Small intestine (tissue), 7 donors: ENCODE measurements around the gene SCG5. TPM values are rescaled to one million over a fixed set of nuclear protein-coding genes. Genes with fewer than 3 reads are reported as not detected.

Experiments
- DNase-seq, 2 donors: peaks; one replicate each; pipeline versions ENCODE4 v3.0.0 to v3.0.0-alpha.2; 2013
- FAIRE-seq: peaks from 2 replicates; lab custom pipeline; 2012; peaks lifted over from hg19 to GRCh38; lab: Jason Lieb, UNC
- H3K27ac ChIP-seq, 3 donors: one replicate each; pipeline ENCODE4 v1.5.1; 2013; ENCODE audit warnings: low read length in 2 of 3, mild to moderate bottlenecking in 2 of 3, control low read depth in 1 of 3, inconsistent platforms in 1 of 3, low read depth in 1 of 3, moderate library complexity in 1 of 3
- H3K27me3 ChIP-seq, 3 donors: one replicate each; pipeline ENCODE4 v1.6.1; 2013; ENCODE audit warnings: low read length in 3 of 3, inconsistent platforms in 1 of 3; ENCODE audit not compliant: control insufficient read depth in 3 of 3, insufficient read depth in 3 of 3
- H3K36me3 ChIP-seq, 3 donors: one replicate each; pipeline ENCODE4 v1.6.1; 2013; ENCODE audit warnings: low read length in 3 of 3, inconsistent platforms in 1 of 3, low read depth in 1 of 3, mild to moderate bottlenecking in 1 of 3, moderate library complexity in 1 of 3; ENCODE audit not compliant: control insufficient read depth in 3 of 3, insufficient read depth in 2 of 3
- H3K4me1 ChIP-seq, 3 donors: one replicate each; pipeline ENCODE4 v1.6.1; 2013; ENCODE audit warnings: low read length in 2 of 3, inconsistent platforms in 1 of 3, low read depth in 1 of 3, mild to moderate bottlenecking in 1 of 3, moderate library complexity in 1 of 3; ENCODE audit not compliant: control insufficient read depth in 3 of 3, insufficient read depth in 2 of 3
- H3K4me3 ChIP-seq, 3 donors: one replicate each; pipeline ENCODE4 v1.5.1; 2013; ENCODE audit warnings: low read length in 3 of 3, control low read depth in 1 of 3, inconsistent platforms in 1 of 3, low read depth in 1 of 3, mild to moderate bottlenecking in 1 of 3, moderate library complexity in 1 of 3
- H3K9me3 ChIP-seq, 2 donors: one replicate each; pipeline ENCODE4 v1.6.1; 2013; ENCODE audit warnings: low read depth in 1 of 2, low read length in 1 of 2; ENCODE audit not compliant: control insufficient read depth in 2 of 2, insufficient read depth in 1 of 2
- WGBS, 3 donors: extraction: QIAGEN DNeasy Blood & Tissue Kit; methylation state at CpG; one replicate each; pipeline ENCODE4 v1.1.7; 2013; 5-methylcytosine and 5-hydroxymethylcytosine counted together
- polyA plus RNA-seq, 4 donors: library from polyadenylated mRNA; stranded (reverse) in 3 of 4; unstranded in 1 of 4; fragments of 200-250 nt in 3 of 4; fragments of 120-200 nt in 1 of 4; gene quantifications; one replicate each; pipeline versions ENCODE4 v1.2.1 to v1.2.3, GENCODE V29; 2013
- donor health status: healthy with polysubstance abuse.
- donor health status: control.
- donor health status: control.
- donor health status: Bipolar disorder and iron deficiency.
- donor health status: healthy.

SCG5 gene
- polyA plus RNA-seq, 4 donors = 1.9 to 13.3 (median 6.3) TPM

DNA sequence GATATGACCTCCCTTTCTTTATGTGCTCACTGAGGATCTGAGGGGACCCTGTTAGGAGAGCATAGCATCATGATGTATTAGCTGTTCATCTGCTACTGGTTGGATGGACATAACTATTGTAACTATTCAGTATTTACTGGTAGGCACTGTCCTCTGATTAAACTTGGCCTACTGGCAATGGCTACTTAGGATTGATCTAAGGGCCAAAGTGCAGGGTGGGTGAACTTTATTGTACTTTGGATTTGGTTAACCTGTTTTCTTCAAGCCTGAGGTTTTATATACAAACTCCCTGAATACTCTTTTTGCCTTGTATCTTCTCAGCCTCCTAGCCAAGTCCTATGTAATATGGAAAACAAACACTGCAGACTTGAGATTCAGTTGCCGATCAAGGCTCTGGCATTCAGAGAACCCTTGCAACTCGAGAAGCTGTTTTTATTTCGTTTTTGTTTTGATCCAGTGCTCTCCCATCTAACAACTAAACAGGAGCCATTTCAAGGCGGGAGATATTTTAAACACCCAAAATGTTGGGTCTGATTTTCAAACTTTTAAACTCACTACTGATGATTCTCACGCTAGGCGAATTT, 91.2 kb downstream of the SCG5 start:
- FAIRE-seq (no peak), DNase-seq (peak in 1 of 2 donors; percentile 7)
- Histone ChIP-seq H3K4me3 (no peak overlapping the region), H3K4me1 (no peaks in the 10 kb centered on the region), H3K27ac (no peak overlapping the region), H3K9me3 (no peaks in the 10 kb centered on the region), H3K36me3 (peaks cover 0 to 4% (median 0%) of the 10 kb centered on the region in 3 donors), H3K27me3 (peaks cover 0 to 18% (median 4%) of the 10 kb centered on the region in 3 donors)
- 78 to 82% (median 81%) methylated on average over 6 of the region's 6 CpGs for WGBS, 3 donors

DNA sequence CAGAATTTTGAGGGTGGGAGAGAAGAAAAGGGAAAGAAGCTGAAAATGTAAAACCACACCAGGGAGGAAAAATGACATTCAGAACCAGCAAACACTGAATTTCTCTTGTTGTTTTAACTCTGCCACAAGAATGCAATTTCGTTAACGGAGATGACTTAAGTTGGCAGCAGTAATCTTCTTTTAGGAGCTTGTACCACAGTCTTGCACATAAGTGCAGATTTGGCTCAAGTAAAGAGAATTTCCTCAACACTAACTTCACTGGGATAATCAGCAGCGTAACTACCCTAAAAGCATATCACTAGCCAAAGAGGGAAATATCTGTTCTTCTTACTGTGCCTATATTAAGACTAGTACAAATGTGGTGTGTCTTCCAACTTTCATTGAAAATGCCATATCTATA, 91.8 kb downstream of the SCG5 start:
- no peak overlapping the region for H3K27ac ChIP-seq
- no peak overlapping the region for H3K4me3 ChIP-seq
- peaks cover 0 to 18% (median 4%) of the 10 kb centered on the region in 3 donors for H3K27me3 ChIP-seq
- 61 to 87% (median 74%) methylated on average over 3 of the region's 3 CpGs for WGBS, 3 donors
- no peak for FAIRE-seq
- H3K9me3 ChIP-seq = no peaks in the 10 kb centered on the region
- no peaks in the 10 kb centered on the region for H3K4me1 ChIP-seq
- peaks cover 0 to 4% (median 0%) of the 10 kb centered on the region in 3 donors for H3K36me3 ChIP-seq
- DNase-seq = no peak

DNA sequence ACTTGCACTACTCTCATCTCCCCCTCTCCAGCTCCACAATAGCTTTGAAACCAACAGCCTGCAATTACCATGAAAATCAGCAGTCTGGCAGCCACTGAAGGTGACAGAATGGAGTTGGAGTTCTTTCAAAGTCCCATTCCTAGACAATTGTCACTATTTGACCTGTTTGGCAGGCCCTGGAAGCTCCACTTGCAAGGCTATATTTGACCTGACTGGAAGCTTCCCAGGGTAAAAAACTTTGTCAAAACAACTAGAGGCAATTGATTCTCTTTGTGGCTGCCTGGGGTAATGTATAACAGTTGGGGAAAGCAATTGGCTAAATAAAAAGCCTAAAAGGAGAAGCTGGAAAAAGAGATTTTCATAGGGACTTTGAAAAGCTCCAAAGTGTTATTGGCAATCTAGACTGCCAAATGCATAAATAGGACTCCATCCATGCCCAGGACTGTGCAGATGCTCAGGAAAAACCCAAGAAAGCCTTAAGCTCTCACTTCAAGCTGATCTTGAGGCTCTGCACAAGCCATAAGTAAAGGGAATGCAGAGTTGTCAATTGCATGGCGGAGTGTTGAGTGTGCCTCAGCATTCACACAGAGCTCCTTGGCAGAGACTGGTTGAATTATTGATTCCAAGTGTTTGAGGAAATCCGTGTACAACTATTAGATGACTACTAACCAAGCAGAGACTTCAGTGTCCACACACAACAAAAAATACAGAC, 94.6 kb downstream of the SCG5 start:
- Histone ChIP-seq H3K4me3 (no peak overlapping the region), H3K9me3 (no peaks in the 10 kb centered on the region), H3K4me1 (no peaks in the 10 kb centered on the region), H3K36me3 (peaks cover 0 to 1% (median 0%) of the 10 kb centered on the region in 3 donors), H3K27ac (no peak overlapping the region), H3K27me3 (peaks cover 0 to 11% (median 2%) of the 10 kb centered on the region in 3 donors)
- FAIRE-seq (no peak), DNase-seq (no peak)
- WGBS, 3 donors = 72 to 80% (median 77%) methylated on average over 2 of the region's 2 CpGs

DNA sequence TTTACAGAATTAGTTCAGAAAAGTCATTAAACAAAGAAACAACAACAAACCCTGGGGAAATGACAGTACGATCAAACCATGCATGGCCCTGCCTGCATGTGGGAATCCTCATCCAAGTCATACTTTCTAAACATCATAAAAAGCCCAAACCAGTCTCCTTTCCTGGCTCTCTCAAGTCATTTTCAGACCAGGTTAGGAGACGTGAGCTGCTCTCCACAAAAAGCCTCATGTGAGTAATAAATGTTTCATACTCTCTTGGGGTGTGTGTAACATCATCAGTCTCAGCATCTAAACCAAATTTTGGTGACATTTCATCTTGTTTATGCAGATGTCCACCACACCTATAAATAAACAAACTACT, 95.2 kb downstream of the SCG5 start:
- 78 to 85% (median 80%) methylated on average over 2 of the region's 2 CpGs for WGBS, 3 donors
- H3K4me1 ChIP-seq = no peaks in the 10 kb centered on the region
- FAIRE-seq (no peak), DNase-seq (no peak)
- no peak overlapping the region for H3K27ac ChIP-seq
- H3K4me3 ChIP-seq = no peak overlapping the region
- H3K36me3 ChIP-seq = no peaks in the 10 kb centered on the region
- no peaks in the 10 kb centered on the region for H3K9me3 ChIP-seq
- peaks cover 0 to 5% (median 2%) of the 10 kb centered on the region in 3 donors for H3K27me3 ChIP-seq

DNA sequence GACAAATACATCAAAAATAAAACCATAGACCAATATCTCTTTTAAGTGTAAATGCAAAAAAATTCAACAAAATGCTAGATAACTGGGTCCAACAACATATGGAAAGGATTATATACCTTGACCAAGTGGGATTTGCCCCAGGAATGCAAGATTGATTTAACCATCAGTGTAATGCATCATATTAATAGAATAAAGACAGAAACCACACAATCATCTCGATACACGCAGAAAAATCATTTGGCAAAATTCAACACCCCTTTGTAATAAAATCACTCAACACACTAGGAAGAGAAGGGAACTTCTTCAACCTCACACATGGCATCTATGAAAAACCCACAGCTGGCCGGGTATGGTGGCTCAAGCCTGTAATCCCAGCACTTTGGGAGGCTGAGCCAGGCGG, 95.8 kb downstream of the SCG5 start:
- Histone ChIP-seq H3K4me3 (no peak overlapping the region), H3K9me3 (no peaks in the 10 kb centered on the region), H3K27me3 (peaks cover 0 to 5% (median 2%) of the 10 kb centered on the region in 3 donors), H3K4me1 (no peaks in the 10 kb centered on the region), H3K27ac (no peak overlapping the region), H3K36me3 (no peaks in the 10 kb centered on the region)
- DNase-seq = no peak
- 87 to 91% (median 89%) methylated on average over 4 of the region's 4 CpGs for WGBS, 3 donors
- FAIRE-seq = no peak

DNA sequence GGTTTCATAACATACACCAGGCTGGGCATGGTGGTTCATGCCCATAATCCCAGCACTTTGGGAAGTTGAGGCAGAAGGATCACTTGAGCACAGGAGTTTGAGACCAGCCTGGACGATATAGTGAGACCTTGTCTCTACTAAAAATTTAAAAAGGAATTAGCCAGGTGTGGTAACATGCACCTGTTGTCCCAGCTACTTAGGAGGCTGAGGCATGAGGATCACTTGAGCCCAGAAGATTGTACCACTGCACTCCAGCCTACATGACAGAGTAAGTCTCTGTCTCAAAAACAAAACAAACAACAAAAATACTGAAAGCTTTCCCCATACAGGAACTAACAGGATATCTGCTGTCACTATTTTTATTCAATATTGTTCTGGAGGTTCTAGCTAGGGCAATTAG, 97.2 kb downstream of the SCG5 start:
- Histone ChIP-seq H3K27me3 (peaks cover 0 to 5% (median 2%) of the 10 kb centered on the region in 3 donors), H3K4me1 (no peaks in the 10 kb centered on the region), H3K27ac (no peak overlapping the region), H3K9me3 (no peaks in the 10 kb centered on the region), H3K4me3 (no peak overlapping the region), H3K36me3 (no peaks in the 10 kb centered on the region)
- 79 to 100% (median 90%) methylated on average over 1 of the region's 1 CpG for WGBS, 3 donors
- DNase-seq = no peak
- FAIRE-seq = no peak

DNA sequence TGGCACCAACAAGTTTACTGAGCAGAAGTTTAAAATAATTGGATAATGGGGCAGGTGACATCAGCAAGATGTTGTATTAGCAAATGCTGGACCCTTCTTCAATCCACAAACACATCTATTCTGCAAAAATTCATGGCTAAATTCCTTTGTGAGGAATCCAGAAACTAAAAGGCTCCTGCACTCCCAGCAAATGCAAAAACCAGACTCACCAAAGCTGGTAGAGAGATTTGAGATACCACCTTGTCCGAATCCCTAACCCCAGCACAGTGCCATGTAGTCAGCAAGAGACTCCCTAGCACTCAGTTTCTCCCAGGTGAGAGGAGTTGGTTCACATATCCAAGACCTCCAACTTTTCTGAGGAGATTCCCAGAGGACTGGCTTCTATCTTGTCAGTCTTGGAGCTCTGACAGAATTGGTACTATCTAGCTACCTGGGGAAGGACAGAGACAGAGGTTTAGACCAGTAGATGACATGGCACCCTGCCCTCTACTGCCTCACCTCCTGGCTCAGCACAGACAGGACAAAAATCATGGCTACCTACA, 98.1 kb downstream of the SCG5 start:
- FAIRE-seq (no peak), DNase-seq (no peak)
- Histone ChIP-seq H3K4me3 (no peak overlapping the region), H3K27me3 (peaks cover 0 to 5% (median 2%) of the 10 kb centered on the region in 3 donors), H3K4me1 (no peaks in the 10 kb centered on the region), H3K36me3 (no peaks in the 10 kb centered on the region), H3K27ac (no peak overlapping the region), H3K9me3 (no peaks in the 10 kb centered on the region)
- WGBS, 3 donors = 71 to 86% (median 80%) methylated on average over 1 of the region's 1 CpG

DNA sequence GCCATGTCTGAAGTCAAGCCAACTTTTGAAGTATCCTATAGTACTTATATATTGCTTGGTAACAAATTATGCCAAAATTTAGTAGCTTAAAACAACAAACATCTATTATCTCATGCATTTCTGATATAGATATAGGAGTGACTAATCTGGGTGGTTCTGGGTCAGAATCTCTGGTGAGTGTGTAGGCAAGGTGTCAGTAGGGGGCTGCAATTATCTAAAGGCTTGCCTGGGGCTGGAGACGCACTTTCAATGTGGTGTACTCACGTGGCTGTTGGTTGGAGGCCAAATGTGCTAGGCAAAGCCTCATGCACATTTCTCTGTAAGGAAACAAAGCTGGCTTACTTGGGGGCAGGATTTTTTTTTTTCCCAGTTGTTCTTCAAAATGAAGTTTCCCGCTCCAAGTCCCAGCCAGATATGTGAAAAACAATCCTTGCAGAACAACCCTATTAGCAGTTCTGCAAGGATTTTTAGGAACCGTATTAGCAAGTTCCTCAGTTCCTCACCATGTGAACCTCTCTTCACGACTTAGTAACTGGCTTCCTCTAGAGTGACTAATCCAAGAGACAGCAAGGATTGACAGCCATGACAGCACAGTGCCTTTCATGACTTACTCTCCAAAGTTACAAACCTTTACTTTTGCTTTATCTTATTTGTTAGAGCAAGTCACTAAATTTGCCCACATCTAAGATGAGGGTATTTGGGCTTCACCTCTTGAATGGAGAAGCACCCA, 102.1 kb downstream of the SCG5 start:
- H3K9me3 ChIP-seq = no peaks in the 10 kb centered on the region
- no peaks in the 10 kb centered on the region for H3K4me1 ChIP-seq
- 54 to 64% (median 61%) methylated on average over 5 of the region's 5 CpGs for WGBS, 3 donors
- H3K27ac ChIP-seq = no peak overlapping the region
- no peak overlapping the region for H3K4me3 ChIP-seq
- H3K36me3 ChIP-seq = no peaks in the 10 kb centered on the region
- H3K27me3 ChIP-seq = peaks cover 0 to 2% (median 0%) of the 10 kb centered on the region in 3 donors
- FAIRE-seq = no peak
- no peak for DNase-seq
